ENCODE results near the gene NYNRIN.

NYNRIN gene

GRCh38 chr14:24438223-24439097 lies 39.7 kb downstream of the NYNRIN start:
- Histone ChIP-seq H3K27ac (peak overlapping the region; percentile 43), H3K4me1 (ENCODE audit: control insufficient read depth in 1 of 2, insufficient read depth in 1 of 2, low read depth in 1 of 2, low read length in 1 of 2) (peaks cover 30 to 32% of the 10 kb centered on the region in 2 experiments), H3K27me3 (no peaks in the 10 kb centered on the region), H3K9me3 (no peaks in the 10 kb centered on the region), H3K36me3 (peaks cover 72% of the 10 kb centered on the region), H3K4me3 (ENCODE audit: low read depth in 1 of 2, low read length in 1 of 2) (no peak overlapping the region)
- TF ChIP-seq, protein P1, sequence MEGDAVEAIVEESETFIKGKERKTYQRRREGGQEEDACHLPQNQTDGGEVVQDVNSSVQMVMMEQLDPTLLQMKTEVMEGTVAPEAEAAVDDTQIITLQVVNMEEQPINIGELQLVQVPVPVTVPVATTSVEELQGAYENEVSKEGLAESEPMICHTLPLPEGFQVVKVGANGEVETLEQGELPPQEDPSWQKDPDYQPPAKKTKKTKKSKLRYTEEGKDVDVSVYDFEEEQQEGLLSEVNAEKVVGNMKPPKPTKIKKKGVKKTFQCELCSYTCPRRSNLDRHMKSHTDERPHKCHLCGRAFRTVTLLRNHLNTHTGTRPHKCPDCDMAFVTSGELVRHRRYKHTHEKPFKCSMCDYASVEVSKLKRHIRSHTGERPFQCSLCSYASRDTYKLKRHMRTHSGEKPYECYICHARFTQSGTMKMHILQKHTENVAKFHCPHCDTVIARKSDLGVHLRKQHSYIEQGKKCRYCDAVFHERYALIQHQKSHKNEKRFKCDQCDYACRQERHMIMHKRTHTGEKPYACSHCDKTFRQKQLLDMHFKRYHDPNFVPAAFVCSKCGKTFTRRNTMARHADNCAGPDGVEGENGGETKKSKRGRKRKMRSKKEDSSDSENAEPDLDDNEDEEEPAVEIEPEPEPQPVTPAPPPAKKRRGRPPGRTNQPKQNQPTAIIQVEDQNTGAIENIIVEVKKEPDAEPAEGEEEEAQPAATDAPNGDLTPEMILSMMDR (IDR thresholded peaks at IDR 0.05): no peak

- no peak overlapping the region for H3K4me3 ChIP-seq (ENCODE audit: low read depth in 1 of 2, low read length in 1 of 2)
- TF ChIP-seq, protein P1 (IDR thresholded peaks at IDR 0.05): no peak
- H3K4me1 ChIP-seq (ENCODE audit: control insufficient read depth in 1 of 2, insufficient read depth in 1 of 2, low read depth in 1 of 2, low read length in 1 of 2): peaks cover 30 to 33% of the 10 kb centered on the region in 2 experiments
- peaks cover 64% of the 10 kb centered on the region for H3K36me3 ChIP-seq
- H3K27me3 ChIP-seq: peaks cover 2% of the 10 kb centered on the region
- no peak overlapping the region for H3K27ac ChIP-seq
- no peaks in the 10 kb centered on the region for H3K9me3 ChIP-seq
These were observed 40.5 kb downstream of the NYNRIN start for GRCh38 chr14:24439257-24439656.

GRCh38 chr14:24439830-24440605 lies 41.2 kb downstream of the NYNRIN start:
- H3K4me1 ChIP-seq (ENCODE audit: control insufficient read depth in 1 of 2, insufficient read depth in 1 of 2, low read depth in 1 of 2, low read length in 1 of 2): peaks cover 30 to 33% of the 10 kb centered on the region in 2 experiments
- no peak overlapping the region for H3K4me3 ChIP-seq (ENCODE audit: low read depth in 1 of 2, low read length in 1 of 2)
- peaks cover 56% of the 10 kb centered on the region for H3K36me3 ChIP-seq

GRCh38 chr14:24440606-24441399 lies 42.0 kb downstream of the NYNRIN start:
- peaks cover 30 to 33% of the 10 kb centered on the region in 2 experiments for H3K4me1 ChIP-seq (ENCODE audit: control insufficient read depth in 1 of 2, insufficient read depth in 1 of 2, low read depth in 1 of 2, low read length in 1 of 2)
- H3K4me3 ChIP-seq (ENCODE audit: low read depth in 1 of 2, low read length in 1 of 2): no peak overlapping the region

More at GRCh38 chr14:24439830-24440605, 41.2 kb downstream of the NYNRIN start:
- Histone ChIP-seq H3K9me3 (no peaks in the 10 kb centered on the region), H3K27ac (no peak overlapping the region), H3K27me3 (peaks cover 10% of the 10 kb centered on the region)
- TF ChIP-seq, protein P1 (IDR thresholded peaks at IDR 0.05): no peak

More at GRCh38 chr14:24440606-24441399, 42.0 kb downstream of the NYNRIN start:
- Histone ChIP-seq H3K36me3 (peaks cover 48% of the 10 kb centered on the region), H3K27ac (no peak overlapping the region), H3K9me3 (no peaks in the 10 kb centered on the region), H3K27me3 (peaks cover 18% of the 10 kb centered on the region)
- TF ChIP-seq, protein P1 (IDR thresholded peaks at IDR 0.05): no peak
